ENCODE measurements around the gene FERMT2. TPM values are rescaled to one million over a fixed set of nuclear protein-coding genes. Genes with fewer than 3 reads are reported as not detected.

Gene FERMT2
- total and polyA plus RNA-seq, 2 donors from 2014 or later = 46.2 to 78.2 TPM

GRCh38 chr14:52987042-52987441, 36.2 kb upstream of the FERMT2 start:
- Histone ChIP-seq H3K36me3 (ENCODE audit: control insufficient read depth in 2 of 3, insufficient read depth in 3 of 3, low read length in 3 of 3) (no peaks in the 10 kb centered on the region), H3K27me3 (ENCODE audit: control insufficient read depth, insufficient read depth, low read length) (no peaks in the 10 kb centered on the region), H3K4me3 (ENCODE audit: low read length in 3 of 3) (no peak overlapping the region), H3K9me3 (ENCODE audit: control insufficient read depth in 2 of 3, insufficient read depth in 1 of 3, low read length in 3 of 3) (no peaks in the 10 kb centered on the region), H3K4me1 (ENCODE audit: control insufficient read depth in 2 of 3, insufficient read depth in 2 of 3, low read depth in 1 of 3, low read length in 3 of 3) (no peaks in the 10 kb centered on the region), H3K27ac (ENCODE audit: low read depth in 2 of 2, low read length in 2 of 2) (no peak overlapping the region), H3K9ac (ENCODE audit: low read length in 3 of 3) (no peak overlapping the region)
- DNase-seq = no peak
- FAIRE-seq = no peak
- TF ChIP-seq, protein P1, sequence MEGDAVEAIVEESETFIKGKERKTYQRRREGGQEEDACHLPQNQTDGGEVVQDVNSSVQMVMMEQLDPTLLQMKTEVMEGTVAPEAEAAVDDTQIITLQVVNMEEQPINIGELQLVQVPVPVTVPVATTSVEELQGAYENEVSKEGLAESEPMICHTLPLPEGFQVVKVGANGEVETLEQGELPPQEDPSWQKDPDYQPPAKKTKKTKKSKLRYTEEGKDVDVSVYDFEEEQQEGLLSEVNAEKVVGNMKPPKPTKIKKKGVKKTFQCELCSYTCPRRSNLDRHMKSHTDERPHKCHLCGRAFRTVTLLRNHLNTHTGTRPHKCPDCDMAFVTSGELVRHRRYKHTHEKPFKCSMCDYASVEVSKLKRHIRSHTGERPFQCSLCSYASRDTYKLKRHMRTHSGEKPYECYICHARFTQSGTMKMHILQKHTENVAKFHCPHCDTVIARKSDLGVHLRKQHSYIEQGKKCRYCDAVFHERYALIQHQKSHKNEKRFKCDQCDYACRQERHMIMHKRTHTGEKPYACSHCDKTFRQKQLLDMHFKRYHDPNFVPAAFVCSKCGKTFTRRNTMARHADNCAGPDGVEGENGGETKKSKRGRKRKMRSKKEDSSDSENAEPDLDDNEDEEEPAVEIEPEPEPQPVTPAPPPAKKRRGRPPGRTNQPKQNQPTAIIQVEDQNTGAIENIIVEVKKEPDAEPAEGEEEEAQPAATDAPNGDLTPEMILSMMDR (IDR thresholded peaks at IDR 0.05; ENCODE audit: borderline replicate concordance, extremely low read depth, insufficient read depth) = no peak
- intact Hi-C loops (cut with DNase I) = no loop called here

GRCh38 chr14:52977798-52978197, 26.9 kb upstream of the FERMT2 start:
- H3K36me3 ChIP-seq (ENCODE audit: control insufficient read depth in 2 of 3, insufficient read depth in 3 of 3, low read length in 3 of 3) = no peaks in the 10 kb centered on the region
- intact Hi-C loops (cut with DNase I) = no loop called here
- H3K9ac ChIP-seq (ENCODE audit: low read length in 3 of 3) = no peak overlapping the region
- DNase-seq (no peak), FAIRE-seq (no peak)
- no peaks in the 10 kb centered on the region for H3K4me1 ChIP-seq (ENCODE audit: control insufficient read depth in 2 of 3, insufficient read depth in 2 of 3, low read depth in 1 of 3, low read length in 3 of 3)
- H3K4me3 ChIP-seq (ENCODE audit: low read length in 3 of 3) = no peak overlapping the region
- TF ChIP-seq, protein P1 (IDR thresholded peaks at IDR 0.05; ENCODE audit: borderline replicate concordance, extremely low read depth, insufficient read depth) = no peak
- no peaks in the 10 kb centered on the region for H3K9me3 ChIP-seq (ENCODE audit: control insufficient read depth in 2 of 3, insufficient read depth in 1 of 3, low read length in 3 of 3)
- H3K27me3 ChIP-seq (ENCODE audit: control insufficient read depth, insufficient read depth, low read length) = no peaks in the 10 kb centered on the region
- no peak overlapping the region for H3K27ac ChIP-seq (ENCODE audit: low read depth in 2 of 2, low read length in 2 of 2)

- H3K9me3 ChIP-seq (ENCODE audit: control insufficient read depth in 2 of 3, insufficient read depth in 1 of 3, low read length in 3 of 3) = no peaks in the 10 kb centered on the region
- no peaks in the 10 kb centered on the region for H3K36me3 ChIP-seq (ENCODE audit: control insufficient read depth in 2 of 3, insufficient read depth in 3 of 3, low read length in 3 of 3)
- DNase-seq (no peak), FAIRE-seq (no peak)
- no peak overlapping the region for H3K9ac ChIP-seq (ENCODE audit: low read length in 3 of 3)
- TF ChIP-seq, protein P1 (IDR thresholded peaks at IDR 0.05; ENCODE audit: borderline replicate concordance, extremely low read depth, insufficient read depth) = no peak
- H3K4me3 ChIP-seq (ENCODE audit: low read length in 3 of 3) = no peak overlapping the region
- no peaks in the 10 kb centered on the region for H3K4me1 ChIP-seq (ENCODE audit: control insufficient read depth in 2 of 3, insufficient read depth in 2 of 3, low read depth in 1 of 3, low read length in 3 of 3)
- H3K27ac ChIP-seq (ENCODE audit: low read depth in 2 of 2, low read length in 2 of 2) = no peak overlapping the region
- intact Hi-C loops (cut with DNase I) = no loop called here
- H3K27me3 ChIP-seq (ENCODE audit: control insufficient read depth, insufficient read depth, low read length) = no peaks in the 10 kb centered on the region
These were observed 23.6 kb upstream of the FERMT2 start for GRCh38 chr14:52974406-52974805.

DNA sequence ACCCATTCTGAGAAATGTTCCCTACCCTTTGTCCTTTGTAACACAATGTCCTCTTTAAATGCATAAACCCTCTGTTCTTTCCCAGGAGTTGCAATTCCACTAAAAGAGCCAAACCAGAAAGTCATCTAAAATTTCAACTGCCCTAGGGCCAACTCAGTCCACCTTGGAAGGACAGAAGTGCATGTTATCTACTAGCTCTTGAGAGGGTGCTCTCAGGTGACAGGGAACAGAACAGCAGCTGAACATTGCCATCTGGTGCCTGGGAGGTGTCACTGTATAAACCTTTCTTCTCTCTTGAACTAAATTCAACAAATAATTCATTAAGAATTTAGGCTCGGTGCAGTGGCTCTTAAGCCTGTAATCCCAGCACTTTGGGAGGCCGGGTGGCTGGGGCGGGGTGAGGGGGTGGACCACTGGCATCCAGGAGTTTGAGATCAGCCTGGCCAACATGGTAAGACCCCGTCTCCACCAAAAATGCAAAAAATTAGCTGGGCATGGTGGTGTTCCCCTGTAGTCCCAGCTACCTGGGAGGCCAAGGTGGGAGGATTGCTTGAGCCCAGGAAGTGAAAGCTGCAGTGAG, 10.3 kb upstream of the FERMT2 start:
- intact Hi-C loops (cut with DNase I) = loop anchor here (10.0 kb wide), 1 partner anchor 146 kb away; no protein-coding TSS in a partner anchor
- DNase-seq = peak in 3 of 5 donors; percentile 49 to 73 (median 61)
- Histone ChIP-seq H3K4me1 (ENCODE audit: control insufficient read depth in 2 of 3, insufficient read depth in 2 of 3, low read depth in 1 of 3, low read length in 3 of 3) (peaks cover 0 to 4% (median 2%) of the 10 kb centered on the region in 3 donors), H3K9ac (ENCODE audit: low read length in 3 of 3) (no peak overlapping the region), H3K36me3 (ENCODE audit: control insufficient read depth in 2 of 3, insufficient read depth in 3 of 3, low read length in 3 of 3) (no peaks in the 10 kb centered on the region), H3K9me3 (ENCODE audit: control insufficient read depth in 2 of 3, insufficient read depth in 1 of 3, low read length in 3 of 3) (no peaks in the 10 kb centered on the region), H3K27me3 (ENCODE audit: control insufficient read depth, insufficient read depth, low read length) (no peaks in the 10 kb centered on the region), H3K4me3 (ENCODE audit: low read length in 3 of 3) (no peak overlapping the region), H3K27ac (ENCODE audit: low read depth in 2 of 2, low read length in 2 of 2) (peak overlapping the region; percentile 44 to 59)
- TF ChIP-seq, protein P1 (IDR thresholded peaks at IDR 0.05; ENCODE audit: borderline replicate concordance, extremely low read depth, insufficient read depth) = peak; percentile 86
- peak; percentile 15 for FAIRE-seq

Measured in kidney (tissue), 14 donors.